Stimulated activated CD8-positive, alpha-beta memory T cell treated with anti-CD3 and anti-CD28 coated beads, Interleukin-7, amount 100 ng/mL, for 24 hours (primary cell): ENCODE data around the gene SGSH.
"Not testable (repeated sequence)": the region's sequence is repeated elsewhere in the genome, so short reads cannot be mapped to it uniquely, and the experiment has no call there.

ENCODE experiments used
- DNase-seq: peaks from one replicate; pipeline ENCODE4 v3.0.0-alpha.2; 2020; ENCODE audit warnings: low read depth

Gene SGSH

DNA sequence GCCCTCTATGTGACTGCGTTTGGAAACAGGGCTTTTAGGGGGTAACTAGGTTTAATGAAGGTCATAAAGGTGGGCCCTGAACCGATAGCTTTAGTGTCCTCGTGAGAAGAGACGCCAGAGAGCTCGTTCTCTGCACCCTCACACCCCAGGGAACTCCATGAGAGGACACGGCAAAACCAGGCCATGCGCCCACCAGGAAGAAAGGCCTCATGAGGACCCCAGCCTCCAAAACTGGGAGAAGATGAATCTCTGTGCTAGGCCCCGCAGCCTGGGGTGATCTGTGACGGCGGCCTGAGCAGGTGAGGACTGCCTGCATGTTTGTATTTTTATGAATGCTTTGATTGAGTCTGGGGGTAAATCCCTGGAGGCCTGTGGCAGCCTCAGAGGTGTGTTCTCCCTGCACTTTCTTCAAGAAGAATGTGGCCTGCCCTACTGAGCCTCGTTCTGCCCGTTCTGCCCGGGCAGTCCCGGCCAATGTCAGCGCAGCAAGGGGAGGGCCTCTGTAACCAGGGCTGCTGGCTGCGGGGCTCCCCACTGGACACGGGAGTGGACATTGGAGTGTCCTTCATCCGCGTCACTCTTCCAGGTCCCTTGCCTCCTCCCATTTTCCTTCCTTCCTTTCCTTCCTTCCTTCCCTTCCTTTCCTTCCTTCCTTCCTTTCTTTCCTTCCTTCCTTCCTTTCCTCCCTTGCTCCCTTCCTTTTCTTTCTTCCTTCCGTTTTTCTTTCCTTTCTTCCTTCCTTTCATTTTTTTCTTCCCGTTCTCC is 33.7 kb upstream of the SGSH start:
- DNase-seq = no peak

DNA sequence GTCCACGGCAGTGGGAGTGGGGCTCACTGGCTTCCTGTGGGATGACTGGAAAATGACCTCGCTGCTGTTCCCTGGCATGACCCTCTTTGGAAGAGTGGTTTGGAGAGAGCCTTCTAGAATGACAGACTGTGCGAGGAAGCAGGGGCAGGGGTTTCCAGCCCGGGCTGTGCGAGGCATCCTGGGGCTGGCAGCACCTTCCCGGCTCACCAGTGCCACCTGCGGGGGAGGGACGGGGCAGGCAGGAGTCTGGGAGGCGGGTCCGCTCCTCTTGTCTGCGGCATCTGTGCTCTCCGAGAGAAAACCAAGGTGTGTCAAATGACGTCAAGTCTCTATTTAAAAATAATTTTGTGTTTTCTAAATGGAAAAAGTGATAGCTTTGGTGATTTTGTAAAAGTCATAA is 32.7 kb upstream of the SGSH start:
- DNase-seq = no peak

DNA sequence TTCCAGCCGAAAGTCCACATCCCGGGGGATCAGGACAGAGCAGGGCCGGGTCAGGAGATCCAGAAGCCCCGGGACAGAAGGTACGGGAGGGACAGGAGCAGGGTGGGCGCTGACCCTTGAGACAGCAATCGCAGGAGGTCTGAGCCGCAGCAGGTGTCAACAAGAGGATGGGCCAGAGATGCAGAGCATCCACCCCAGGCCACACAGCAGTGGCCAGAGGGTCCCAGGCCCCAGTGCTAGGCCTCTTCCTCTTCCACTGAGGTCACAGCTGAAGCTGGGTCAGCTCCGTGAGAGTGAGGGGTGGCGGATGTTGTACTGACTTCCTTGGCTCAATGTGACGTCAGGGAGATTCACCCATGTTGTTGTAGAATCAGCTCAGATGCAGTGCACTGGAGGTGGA is 31.8 kb upstream of the SGSH start:
- no peak for DNase-seq

DNA sequence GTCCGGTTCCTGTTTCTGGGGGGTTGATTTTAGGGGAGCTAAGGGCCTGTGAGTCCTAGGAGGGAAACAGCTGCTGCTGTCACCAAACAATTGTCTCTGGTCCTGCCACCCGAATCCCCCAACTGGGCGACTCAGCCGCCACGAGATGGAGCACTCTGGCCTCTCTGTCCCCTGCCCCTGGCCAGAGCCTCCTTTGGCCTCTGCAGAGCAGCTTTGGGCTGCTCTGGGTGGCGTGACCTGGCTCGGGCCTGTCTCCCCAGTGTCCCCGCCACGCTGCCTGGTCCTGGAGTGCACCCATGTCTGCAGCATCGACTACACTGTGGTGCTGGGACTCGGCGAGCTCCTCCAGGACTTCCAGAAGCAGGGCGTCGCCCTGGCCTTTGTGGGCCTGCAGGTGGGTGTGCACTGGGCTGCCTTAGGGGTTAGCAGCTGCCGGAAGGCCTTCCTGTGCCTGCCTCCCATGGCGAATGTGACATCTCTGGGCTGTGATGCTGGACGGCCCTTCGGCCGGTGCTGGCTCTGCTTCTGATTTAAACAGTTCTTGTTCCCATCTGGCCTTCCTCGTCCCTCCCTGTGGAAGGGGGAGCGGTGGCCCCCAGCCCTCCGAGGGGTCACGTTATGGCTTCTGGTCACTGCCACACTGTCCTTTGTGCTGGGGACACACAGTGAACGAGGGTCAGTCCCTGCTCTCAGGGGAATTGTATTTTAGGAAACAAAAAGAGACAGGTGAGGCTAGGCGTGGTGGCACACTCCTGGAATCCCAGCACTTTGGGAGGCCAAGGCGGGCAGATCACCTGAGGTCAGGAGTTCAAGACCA is 29.0 kb upstream of the SGSH start:
- no peak for DNase-seq

DNA sequence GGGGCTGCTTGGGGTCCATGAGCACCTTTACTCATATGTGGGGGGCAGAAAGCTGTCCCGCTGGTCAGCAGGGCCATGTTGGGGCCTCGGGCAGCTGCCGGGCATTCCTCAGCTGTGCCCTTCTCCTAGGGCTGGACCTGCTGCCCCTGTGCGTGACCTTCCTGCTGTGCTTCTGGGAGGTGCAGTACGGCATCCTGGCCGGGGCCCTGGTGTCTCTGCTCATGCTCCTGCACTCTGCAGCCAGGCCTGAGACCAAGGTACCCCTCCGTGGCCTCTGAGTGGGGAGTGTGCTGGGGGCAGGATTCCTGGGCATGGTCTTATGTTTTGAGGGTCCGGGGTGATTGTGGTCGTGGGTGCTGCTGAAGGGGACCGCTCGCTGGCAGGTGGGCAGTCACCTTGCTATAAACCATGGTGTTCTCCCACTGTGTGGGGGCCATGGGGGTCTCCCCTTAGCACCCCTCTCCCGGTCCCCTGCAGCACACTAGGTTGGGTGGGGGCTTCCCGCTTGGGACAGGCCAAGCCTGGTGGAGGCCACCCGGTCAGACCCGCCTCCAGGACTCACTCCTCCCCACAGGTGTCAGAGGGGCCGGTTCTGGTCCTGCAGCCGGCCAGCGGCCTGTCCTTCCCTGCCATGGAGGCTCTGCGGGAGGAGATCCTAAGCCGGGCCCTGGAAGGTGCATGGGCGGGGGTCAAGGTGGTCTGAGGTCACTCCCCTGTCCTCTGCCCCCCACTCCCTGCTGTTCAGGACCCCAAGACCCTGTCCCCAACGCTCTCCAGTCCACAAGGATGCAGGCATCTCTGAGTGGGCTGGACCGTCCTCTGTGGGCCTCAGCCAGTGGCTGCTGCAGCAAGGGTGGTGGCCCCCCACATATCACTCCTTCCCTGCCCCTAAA is 28.1 kb upstream of the SGSH start:
- DNase-seq = no peak

DNA sequence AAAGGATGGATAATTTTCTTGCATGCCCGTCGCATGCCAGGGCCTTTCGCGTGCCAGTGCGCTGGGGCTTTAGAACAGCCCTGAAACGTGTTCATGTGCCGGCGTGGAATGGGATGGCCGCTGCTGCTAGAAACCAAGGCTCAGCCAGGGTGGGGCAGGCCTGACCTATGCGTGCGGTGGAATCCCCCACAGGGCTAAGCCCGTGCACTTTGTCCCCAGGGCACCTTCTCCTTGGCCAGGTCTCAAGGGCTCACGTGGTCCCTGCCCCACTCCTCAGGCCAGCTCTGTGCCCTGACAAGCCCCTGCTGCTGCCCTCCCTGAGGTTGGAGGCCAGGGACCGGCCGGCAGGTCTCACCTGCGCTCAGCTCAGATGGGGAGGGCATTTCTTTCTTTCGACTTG is 27.4 kb upstream of the SGSH start:
- DNase-seq = no peak

DNA sequence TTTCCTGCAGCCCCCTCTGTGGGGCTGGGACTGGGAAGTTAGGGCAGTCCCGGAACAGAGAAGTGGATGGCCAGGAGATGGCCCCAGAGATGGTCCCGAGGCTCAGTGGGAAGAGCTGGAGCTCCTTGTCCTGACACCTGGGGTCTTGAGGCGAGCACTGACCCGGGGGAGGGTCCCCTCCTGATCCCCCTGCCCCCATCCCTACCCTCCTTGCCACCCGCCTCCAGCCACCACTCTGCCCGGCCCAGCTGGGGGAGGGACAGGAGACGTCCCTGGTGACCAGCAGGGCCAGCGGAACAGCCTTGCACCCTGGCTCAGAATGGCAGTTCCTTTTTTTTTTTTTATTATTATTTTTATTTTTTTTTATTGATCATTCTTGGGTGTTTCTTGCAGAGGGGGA is 26.6 kb upstream of the SGSH start:
- DNase-seq = no peak

DNA sequence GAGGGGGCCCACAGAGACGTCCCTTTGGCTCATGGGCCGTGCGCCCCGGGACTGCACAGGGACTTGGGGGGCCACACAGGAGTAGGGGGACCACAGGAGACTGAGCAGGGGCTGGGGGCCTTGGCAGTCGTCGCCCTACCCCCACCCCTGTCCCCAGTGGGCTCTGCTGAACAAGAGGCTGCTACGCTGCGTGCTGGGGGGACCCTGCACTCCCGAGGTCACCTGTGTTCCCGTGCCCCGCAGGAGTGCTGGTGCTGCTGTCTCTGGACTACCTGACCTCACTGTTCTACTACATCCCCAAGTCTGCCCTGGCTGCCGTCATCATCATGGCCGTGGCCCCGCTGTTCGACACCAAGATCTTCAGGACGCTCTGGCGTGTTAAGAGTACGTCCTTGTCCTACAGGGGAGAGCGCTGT is 26.1 kb upstream of the SGSH start:
- DNase-seq = no peak

DNA sequence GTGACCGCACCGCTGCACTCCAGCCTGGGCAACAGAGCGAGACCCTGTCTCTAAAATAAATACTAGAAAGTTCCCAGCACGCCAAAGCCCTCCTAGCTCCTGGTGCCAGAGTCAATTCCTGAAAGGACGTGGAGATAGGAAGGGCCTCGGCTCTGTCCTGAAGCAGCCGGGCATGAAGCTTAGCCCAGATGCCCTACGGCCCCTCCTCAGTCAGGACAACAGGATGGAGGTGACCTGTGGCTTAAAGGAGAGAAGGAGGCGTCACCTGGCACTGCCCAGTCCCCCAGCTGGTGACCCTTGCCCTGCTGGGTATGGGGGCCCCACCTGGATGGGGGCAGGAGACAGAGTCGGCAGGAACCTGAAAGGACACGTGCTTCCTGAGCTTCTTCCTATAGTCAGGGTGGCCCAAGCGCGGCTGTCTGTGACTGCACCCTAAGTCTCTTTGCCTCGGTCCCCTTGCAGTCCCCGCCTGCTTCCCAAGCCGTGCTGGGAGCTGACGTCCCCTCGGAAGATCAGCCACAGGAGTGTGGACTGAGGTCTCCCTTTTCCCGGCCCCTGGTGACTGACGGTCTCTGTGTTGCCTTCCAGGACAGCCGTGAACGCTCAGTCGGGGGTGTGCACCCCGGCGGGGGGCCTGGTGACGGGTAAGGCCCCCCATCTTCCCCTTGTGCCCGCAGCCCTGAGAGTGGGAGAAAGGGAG is 25.6 kb upstream of the SGSH start:
- no peak for DNase-seq

DNA sequence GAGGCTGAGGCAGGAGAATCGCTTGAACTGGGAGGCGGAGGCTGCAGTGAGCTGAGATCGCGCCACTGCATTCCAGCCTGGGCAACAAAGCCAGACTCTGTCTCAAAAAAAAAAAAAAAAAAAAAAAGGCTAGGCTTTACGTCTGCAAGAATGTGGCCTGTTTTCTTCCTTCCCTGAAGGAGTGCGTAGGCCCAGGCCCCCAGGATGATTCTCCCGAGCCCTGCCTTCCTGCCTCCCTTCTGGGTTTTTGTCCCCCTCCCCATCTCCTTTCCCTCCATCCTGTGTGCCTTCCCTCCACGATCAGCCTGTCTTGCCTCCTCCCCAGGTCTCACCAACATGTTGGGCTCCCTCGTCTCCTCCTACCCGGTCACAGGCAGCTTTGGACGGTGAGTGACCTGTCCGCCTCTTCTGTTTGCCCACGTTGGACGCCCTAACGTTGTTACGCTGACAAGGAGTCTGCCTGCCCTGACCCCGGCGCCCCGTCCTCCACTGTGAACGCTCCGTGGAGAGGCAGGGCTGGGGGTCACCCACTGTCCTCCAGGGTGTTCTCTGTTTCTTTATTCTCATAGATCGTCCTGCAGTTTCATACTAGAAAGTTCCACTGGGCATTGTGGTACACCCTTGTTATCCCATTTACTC is 24.9 kb upstream of the SGSH start:
- no peak for DNase-seq

DNA sequence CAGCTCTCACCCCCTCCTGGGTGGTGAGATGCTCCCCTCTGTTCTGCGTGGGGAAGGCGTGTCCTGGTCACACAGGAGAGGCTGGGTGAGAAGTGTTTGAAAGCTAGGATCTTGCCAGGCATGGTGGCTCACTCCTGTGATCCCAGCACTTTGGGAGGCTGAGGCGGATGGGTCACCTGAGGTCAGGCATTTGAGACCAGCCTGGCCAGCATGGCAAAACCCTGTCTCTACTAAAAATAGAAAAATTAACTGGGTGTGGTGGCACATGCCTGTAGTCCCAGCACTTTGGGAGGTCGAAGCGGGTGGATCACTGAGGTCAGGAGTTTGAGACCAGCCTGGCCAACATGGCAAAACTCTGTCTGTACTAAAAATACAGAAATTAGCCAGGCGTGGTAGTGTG is 24.3 kb upstream of the SGSH start:
- not testable (repeated sequence) for DNase-seq

DNA sequence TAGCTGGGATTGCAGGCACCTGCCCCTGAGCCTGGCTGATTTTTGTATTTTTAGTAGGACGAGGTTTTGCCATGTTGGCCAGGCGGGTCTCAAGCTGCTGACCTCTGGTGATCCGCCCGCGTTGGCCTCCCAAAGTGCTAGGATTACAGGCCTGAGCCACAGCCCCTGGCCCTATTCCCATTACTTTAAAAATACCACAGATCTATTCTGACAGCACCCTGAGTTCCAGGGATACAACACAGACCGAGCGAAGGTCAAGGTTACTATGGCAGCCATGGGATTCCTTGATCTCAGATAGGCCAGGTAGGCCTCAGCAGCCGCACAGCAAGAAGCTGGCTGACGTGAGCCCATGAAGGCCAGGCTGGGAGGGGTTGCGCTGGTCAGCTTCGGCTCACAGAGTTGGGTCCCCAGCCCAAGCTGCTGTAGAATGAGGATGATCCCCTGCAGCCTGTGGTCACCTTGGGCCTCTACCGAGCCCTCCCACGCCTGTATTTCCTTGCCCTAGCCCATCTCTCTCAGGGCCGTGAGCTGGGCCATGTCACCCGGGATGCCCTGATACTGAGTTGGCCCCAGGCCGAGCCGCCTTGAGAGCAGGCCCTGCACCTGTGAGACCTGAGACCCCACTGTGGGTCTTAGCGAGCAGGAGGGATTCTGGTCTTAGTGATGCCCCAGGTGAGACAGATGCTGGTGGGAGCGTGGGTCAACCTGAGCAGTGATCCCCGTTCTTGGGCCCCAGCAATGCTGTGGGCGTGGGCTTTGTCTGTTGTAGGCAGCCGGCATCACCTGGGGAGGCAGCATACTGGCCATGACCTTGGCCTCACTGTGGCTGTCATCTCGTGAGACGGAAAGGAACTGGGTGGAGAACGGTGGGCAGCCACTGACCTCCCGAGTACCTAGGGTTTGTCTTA is 23.6 kb upstream of the SGSH start:
- DNase-seq = no peak

DNA sequence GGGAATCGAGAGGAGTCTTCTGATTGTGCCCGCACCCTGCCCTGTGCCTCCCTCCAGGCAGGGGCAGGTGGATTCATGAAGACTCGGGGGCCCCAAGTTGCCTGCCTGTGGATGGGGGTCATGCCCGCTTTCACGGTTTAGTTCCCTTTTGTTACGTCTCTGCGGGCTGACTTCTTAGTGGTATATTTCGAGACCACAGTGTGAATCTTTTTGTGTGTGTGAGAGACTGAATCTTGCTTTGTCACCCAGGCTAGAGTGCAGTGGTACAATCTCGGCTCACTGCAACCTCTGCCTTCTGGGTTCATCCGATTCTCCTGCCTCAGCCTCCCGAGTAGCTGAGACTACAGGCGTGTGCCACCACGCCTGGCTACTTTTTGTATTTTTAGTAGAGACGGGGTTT is 22.4 kb upstream of the SGSH start:
- no peak for DNase-seq

DNA sequence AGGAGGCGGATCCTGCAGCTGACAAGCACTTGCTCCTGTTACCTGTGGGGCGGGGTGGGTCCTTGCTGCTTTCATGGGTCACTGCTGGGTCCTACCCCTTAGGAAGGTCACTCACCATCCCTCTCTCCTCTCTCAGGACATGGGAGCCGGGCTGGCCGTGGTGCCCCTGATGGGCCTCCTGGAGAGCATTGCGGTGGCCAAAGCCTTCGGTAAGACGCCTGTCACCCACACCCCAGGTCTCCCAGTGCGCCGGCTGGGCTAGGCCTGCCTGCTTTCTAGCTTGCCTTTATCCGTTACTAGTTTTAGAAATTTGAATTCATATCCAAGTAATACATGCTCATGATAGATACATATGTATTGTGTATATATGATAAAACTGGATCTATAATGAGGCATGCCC is 17.3 kb upstream of the SGSH start:
- no peak for DNase-seq

DNA sequence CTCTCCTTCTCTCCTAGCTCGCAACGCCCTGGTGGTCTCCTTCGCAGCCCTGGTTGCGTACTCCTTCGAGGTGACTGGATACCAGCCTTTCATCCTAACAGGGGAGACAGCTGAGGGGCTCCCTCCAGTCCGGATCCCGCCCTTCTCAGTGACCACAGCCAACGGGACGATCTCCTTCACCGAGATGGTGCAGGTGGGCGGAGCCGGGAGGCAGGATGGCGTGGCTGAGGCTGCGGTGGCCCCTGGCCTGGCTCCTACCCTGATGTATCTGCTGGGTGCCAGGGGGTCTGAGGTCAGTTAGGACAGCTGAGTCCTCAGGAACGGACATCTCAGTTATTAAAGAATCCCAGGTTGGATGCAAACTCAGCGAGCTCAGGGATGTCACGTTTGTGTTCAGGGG is 16.8 kb upstream of the SGSH start:
- no peak for DNase-seq

DNA sequence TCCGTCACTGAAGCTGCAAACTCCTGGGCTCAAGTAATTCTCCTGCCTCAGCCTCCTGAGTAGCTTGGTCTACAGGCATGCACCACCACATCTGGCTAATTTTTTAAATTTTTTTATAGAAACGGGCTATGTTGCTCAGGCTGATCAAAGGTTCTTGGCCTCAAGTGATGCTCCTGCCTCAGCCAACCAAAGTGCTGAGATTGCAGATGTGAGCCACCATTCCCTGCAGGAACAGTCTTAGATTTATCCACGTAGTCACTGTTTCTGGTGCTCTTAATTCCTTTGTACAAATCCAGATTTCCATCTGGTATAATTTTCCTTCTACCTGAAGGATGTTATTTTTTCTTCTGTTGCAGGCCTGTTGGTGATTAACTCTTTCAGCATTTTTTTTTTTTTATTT is 13.1 kb upstream of the SGSH start:
- DNase-seq = no peak

DNA sequence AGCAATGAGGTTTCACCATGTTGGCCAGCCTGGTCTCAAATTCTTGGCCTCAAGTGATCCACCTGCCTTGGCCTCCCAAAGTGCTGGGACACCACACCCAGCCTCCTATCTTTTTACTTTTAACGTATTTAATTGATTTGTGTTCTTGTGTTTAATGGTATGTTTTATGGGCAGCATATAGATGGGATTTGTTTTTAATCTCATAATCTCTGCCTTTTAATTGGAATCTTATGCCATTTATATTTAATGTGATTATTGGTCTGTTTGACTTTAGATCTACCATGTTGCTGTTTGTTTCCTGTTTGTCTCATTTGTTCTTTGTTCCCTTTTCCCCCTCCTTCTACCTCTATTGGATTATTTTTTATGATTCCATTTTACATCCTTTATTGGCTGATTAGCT is 12.3 kb upstream of the SGSH start:
- no peak for DNase-seq

DNA sequence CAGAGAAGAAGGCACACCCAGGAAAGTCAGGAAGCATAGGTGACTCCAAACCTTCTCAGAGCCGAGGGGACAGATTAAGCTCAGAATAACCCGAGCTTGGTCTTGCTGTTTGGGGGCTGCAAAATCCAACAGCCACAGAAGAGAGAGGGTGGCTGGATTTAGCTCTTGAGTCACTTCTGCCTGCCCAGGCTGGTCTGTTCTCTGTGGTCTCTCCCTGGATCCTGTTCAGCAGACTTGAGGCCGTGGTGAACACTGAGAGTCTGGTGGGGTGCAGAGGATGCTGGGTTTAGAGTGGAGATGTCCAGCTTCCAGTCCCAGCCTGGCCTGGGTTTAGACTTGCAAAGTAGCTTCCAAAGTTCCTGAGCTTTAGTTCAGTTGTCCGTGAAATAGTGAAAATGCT is 8.9 kb upstream of the SGSH start:
- DNase-seq = no peak

DNA sequence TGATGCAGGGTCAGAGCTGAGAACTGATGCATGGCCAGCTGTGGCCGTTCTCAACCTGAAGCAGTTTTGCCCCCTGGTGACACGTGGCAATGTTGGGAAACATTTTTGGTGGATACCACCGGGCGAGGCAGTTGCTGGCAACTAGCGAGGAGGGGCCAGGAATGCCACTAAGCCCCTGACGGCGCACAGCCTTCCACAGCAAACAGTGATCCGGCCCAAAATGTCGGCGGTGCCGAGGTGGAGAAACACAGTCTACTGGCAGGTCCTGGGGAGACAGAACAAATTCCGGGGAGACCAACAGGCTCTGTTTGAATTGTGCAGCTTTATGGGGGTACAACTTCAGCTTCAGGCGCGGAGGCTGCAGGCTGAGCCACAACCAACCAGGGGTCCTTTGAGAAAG is 8.3 kb upstream of the SGSH start:
- no peak for DNase-seq

DNA sequence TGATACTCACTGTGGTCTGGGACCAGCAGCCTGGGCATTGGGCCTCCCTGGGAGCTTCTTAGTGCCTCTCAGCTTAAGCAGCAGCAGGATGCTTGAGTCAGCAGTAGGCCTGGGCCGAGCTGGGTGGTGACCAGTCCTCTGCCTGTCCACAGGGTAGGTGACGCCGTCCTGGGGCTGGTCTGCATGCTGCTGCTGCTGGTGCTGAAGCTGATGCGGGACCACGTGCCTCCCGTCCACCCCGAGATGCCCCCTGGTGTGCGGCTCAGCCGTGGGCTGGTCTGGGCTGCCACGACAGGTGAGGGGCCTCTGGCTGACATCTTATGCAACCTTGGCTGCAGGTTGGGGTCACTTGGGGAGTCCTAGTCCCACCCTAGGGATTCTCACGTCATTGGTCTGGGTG is 7.5 kb upstream of the SGSH start:
- no peak for DNase-seq

DNA sequence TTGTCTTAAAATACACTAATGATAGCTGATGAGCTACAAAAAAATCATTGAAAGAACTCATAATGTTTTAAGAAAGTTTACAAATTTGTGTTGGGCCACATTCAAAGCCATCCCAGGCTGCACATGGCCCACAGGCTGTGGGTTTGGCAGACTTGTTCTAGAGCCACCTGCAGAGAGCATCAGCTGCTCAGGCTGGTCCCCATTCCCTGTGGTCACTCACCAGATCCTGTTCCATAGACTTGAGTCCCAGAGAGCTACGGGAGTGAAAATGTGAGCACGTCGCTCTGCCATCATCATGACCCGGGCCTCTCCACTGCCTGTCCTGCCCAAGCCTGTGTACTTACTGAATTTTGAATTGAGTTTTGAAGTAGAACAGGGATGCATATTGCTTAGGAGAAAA is 7.0 kb upstream of the SGSH start:
- no peak for DNase-seq
